Peyer's patch (tissue), 4 donors: ENCODE data around the gene ZSWIM5. TPM values are rescaled to one million over a fixed set of nuclear protein-coding genes. Genes with fewer than 3 reads are reported as not detected.
A peak's percentile ranks its signal among the peaks of the same experiment; 100 is the strongest.
"Not testable (repeated sequence)": the region's sequence is repeated elsewhere in the genome, so short reads cannot be mapped to it uniquely, and the experiment has no call there.

Source experiments
- DNase-seq, 3 donors: peaks; one replicate each; pipeline ENCODE4 v3.0.0-alpha.2; 2017 to 2019
- H3K27ac ChIP-seq, 4 donors: fragments of 200-600 bp; sonication (generic); one replicate each; pipeline ENCODE4 v1.5.1; 2016 to 2019
- H3K27me3 ChIP-seq, 2 donors: fragments of 200-600 bp; sonication (generic); one replicate each; pipeline ENCODE4 v1.5.1; 2019
- H3K36me3 ChIP-seq, 3 donors: fragments of 200-600 bp; sonication (generic); one replicate each; pipeline ENCODE4 v1.5.1; 2016 to 2019
- H3K4me1 ChIP-seq, 4 donors: fragments of 200-600 bp; sonication (generic); one replicate each; pipeline ENCODE4 v1.5.1; 2016 to 2019
- H3K4me3 ChIP-seq, 4 donors: fragments of 200-600 bp; sonication (generic); 1 replicate in 3 of 4; 2 replicates in 1 of 4; pipeline ENCODE4 v1.5.1; 2016 to 2019; ENCODE audit warnings: mild to moderate bottlenecking in 1 of 4
- H3K9me3 ChIP-seq, 4 donors: fragments of 200-600 bp; sonication (generic); one replicate each; pipeline ENCODE4 v1.5.1; 2016 to 2019; ENCODE audit warnings: mild to moderate bottlenecking in 1 of 4
- CTCF ChIP-seq, 6 experiments: fragments of 450-650 bp in 4 of 6; fragments of 200-600 bp in 2 of 6; sonication (generic) in 1 of 6; IDR thresholded peaks; one replicate each; pipeline ENCODE4 v1.5.1; 2017 to 2019; ENCODE audit warnings: antibody characterized with exemption in 6 of 6, mild to moderate bottlenecking in 3 of 6, moderate library complexity in 1 of 6
- POLR2A ChIP-seq, 2 donors: fragments of 450-650 bp; IDR thresholded peaks; one replicate each; pipeline ENCODE4 v1.5.1; 2017; ENCODE audit warnings: antibody characterized with exemption in 2 of 2, mild to moderate bottlenecking in 2 of 2, moderate library complexity in 2 of 2
- total RNA-seq, 4 donors: library from RNA; depleted of rRNA; stranded (reverse); fragments of >200 nt; gene quantifications; one replicate each; pipeline ENCODE4 v1.1.0, GENCODE V29; 2016

Gene ZSWIM5
- total RNA-seq, 4 donors from 2014 or later, result 8.3 to 16.5 (median 13.4) TPM

- peak in 1 of 3 donors; percentile 57 for DNase-seq
Measured at GRCh38 chr1:45141247-45142003, 65.0 kb downstream of the ZSWIM5 start.

GRCh38 chr1:45136984-45137383 lies 69.4 kb downstream of the ZSWIM5 start:
- no peak overlapping the region for H3K27ac ChIP-seq

More at GRCh38 chr1:45141247-45142003, 65.0 kb downstream of the ZSWIM5 start:
- Histone ChIP-seq H3K4me1 (peaks cover 0 to 6% (median 0%) of the 10 kb centered on the region in 4 donors), H3K4me3 (no peak overlapping the region), H3K9me3 (no peaks in the 10 kb centered on the region), H3K27ac (no peak overlapping the region), H3K36me3 (no peaks in the 10 kb centered on the region), H3K27me3 (no peaks in the 10 kb centered on the region)
- no peak for TF ChIP-seq POLR2A (IDR thresholded peaks at IDR 0.05)
- TF ChIP-seq CTCF (IDR thresholded peaks at IDR 0.05), result no peak

GRCh38 chr1:45135316-45135715 lies 71.1 kb downstream of the ZSWIM5 start:
- Histone ChIP-seq H3K4me3 (no peak overlapping the region), H3K27me3 (no peaks in the 10 kb centered on the region), H3K9me3 (no peaks in the 10 kb centered on the region), H3K27ac (no peak overlapping the region), H3K36me3 (no peaks in the 10 kb centered on the region), H3K4me1 (peaks cover 0 to 7% (median 0%) of the 10 kb centered on the region in 4 donors)
- TF ChIP-seq POLR2A (IDR thresholded peaks at IDR 0.05), result no peak
- TF ChIP-seq CTCF (IDR thresholded peaks at IDR 0.05), result no peak
- DNase-seq, result no peak

More at GRCh38 chr1:45136984-45137383, 69.4 kb downstream of the ZSWIM5 start:
- Histone ChIP-seq H3K36me3 (no peaks in the 10 kb centered on the region), H3K4me3 (no peak overlapping the region), H3K4me1 (peaks cover 0 to 14% (median 0%) of the 10 kb centered on the region in 4 donors), H3K27me3 (no peaks in the 10 kb centered on the region), H3K9me3 (no peaks in the 10 kb centered on the region)
- DNase-seq, result no peak
- TF ChIP-seq CTCF (IDR thresholded peaks at IDR 0.05) (no peak), POLR2A (IDR thresholded peaks at IDR 0.05) (no peak)

GRCh38 chr1:45134461-45134873 lies 71.9 kb downstream of the ZSWIM5 start:
- no peak for TF ChIP-seq POLR2A (IDR thresholded peaks at IDR 0.05)
- TF ChIP-seq CTCF (IDR thresholded peaks at IDR 0.05), result peak in 1 of 6 experiments; percentile 24
- Histone ChIP-seq H3K4me1 (peaks cover 0 to 7% (median 0%) of the 10 kb centered on the region in 4 donors), H3K4me3 (no peak overlapping the region), H3K27ac (peak overlapping the region in 2 of 4 donors; percentile 34 to 50), H3K27me3 (no peaks in the 10 kb centered on the region), H3K36me3 (no peaks in the 10 kb centered on the region), H3K9me3 (no peaks in the 10 kb centered on the region)
- DNase-seq, result no peak

DNA sequence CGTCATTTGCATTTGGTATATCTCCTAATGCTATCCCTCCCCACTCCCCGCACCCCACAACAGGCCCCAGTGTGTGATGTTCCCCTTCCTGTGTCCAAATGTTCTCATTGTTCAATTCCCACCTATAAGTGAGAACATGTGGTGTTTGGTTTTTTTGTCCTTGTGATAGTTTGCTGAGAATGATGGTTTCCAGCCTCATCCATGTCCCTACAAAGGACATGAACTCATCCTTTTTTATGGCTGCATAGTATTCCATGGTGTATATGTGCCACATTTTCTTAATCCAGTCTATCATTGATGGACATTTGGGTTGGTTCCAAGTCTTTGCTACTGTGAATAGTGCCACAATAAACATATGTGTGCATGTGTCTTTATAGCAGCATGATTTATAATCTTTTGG lies 73.7 kb downstream of the ZSWIM5 start:
- H3K27me3 ChIP-seq, H3K36me3 ChIP-seq, H3K4me1 ChIP-seq, H3K27ac ChIP-seq, H3K9me3 ChIP-seq, H3K4me3 ChIP-seq, DNase-seq: not testable (repeated sequence)

DNA sequence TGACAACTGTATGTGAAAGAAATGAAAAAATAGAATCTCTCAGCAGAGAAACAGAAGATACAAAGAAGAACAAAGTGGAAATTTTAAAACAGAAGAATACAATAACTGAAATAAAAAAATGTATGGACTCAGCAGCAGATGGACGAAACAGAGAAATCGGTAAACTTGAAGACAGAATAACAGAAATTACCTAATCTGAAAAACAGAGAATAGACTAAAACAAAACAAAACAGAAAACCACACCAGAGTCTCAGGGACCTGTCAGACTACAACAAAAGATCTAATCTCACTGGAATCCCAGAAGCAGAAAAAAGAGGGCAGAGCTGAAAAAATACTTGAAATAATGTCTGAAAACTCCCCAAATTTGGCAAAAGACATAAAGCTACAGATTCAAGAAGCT lies 83.0 kb downstream of the ZSWIM5 start:
- H3K27ac ChIP-seq, result no peak overlapping the region
- H3K36me3 ChIP-seq, result no peaks in the 10 kb centered on the region
- no peak overlapping the region for H3K4me3 ChIP-seq
- H3K4me1 ChIP-seq, result no peaks in the 10 kb centered on the region
- no peak for TF ChIP-seq POLR2A (IDR thresholded peaks at IDR 0.05)
- TF ChIP-seq CTCF (IDR thresholded peaks at IDR 0.05), result no peak
- H3K9me3 ChIP-seq, result no peaks in the 10 kb centered on the region
- no peaks in the 10 kb centered on the region for H3K27me3 ChIP-seq
- no peak for DNase-seq
